Neutrophil (primary cell): ENCODE results near the gene PLEKHM2.
"Not testable (repeated sequence)": the region's sequence is repeated elsewhere in the genome, so short reads cannot be mapped to it uniquely, and the experiment has no call there.

Experiments used
- H3K27ac ChIP-seq: fragments of 200-600 bp; sonication (generic); 2 replicates; pipeline ENCODE4 v1.5.1; 2016; ENCODE audit warnings: mild to moderate bottlenecking, moderate library complexity
- H3K27me3 ChIP-seq: fragments of 200-600 bp; sonication (generic); 2 replicates; pipeline ENCODE4 v1.6.0; 2016; ENCODE audit warnings: mild to moderate bottlenecking
- H3K36me3 ChIP-seq: fragments of 200-600 bp; sonication (generic); 2 replicates; pipeline ENCODE4 v1.5.1; 2017
- H3K4me1 ChIP-seq, 2 experiments: fragments of 200-600 bp in 1 of 2; sonication (generic) in 1 of 2; 1 replicate in 1 of 2; 2 replicates in 1 of 2; pipeline versions ENCODE4 v1.5.1 to v1.6.1; 2013 to 2016; ENCODE audit warnings: low read depth in 1 of 2, low read length in 1 of 2, mild to moderate bottlenecking in 1 of 2, moderate library complexity in 1 of 2; ENCODE audit not compliant: control insufficient read depth in 1 of 2, insufficient read depth in 1 of 2
- H3K4me3 ChIP-seq, 2 experiments: fragments of 200-600 bp in 1 of 2; sonication (generic) in 1 of 2; 1 replicate in 1 of 2; 2 replicates in 1 of 2; pipeline ENCODE4 v1.5.1; 2013 to 2016; ENCODE audit warnings: low read depth in 1 of 2, low read length in 1 of 2, mild to moderate bottlenecking in 1 of 2, moderate library complexity in 1 of 2
- H3K9me3 ChIP-seq: fragments of 200-600 bp; sonication (generic); 2 replicates; pipeline ENCODE4 v1.5.1; 2016
- TF ChIP-seq, protein P1 (sequence below): fragments of 200-600 bp; sonication (generic); IDR thresholded peaks from 2 replicates; pipeline ENCODE4 v1.5.1; 2016; ENCODE audit warnings: antibody characterized with exemption

The PLEKHM2 gene

DNA sequence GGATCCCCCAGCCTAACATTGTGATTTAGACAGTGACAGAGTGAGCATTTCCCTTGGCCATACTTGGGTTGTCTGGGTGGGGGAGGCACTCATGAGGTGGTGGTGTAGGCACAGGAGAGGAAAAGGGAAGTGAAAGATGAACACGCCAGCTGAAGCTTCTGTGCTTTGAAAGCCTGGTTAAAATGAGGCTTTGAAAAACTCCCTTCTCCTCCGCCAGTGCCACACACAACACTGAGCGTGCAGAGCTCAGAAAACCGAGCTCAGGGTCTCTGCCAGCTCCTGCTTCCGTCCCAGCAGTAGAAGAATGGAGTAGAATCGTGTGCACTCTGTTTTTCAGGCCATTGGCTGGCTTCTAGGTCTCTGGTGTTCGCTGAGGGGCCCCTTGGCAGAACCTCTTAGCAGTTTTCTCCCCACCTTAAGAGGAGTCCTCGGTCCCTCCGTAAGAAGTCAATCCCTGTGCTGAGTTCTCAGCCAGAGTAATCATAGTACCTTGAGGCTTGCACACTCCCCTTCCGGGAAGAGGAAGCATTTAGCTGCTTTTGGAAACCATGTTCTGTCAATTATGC lies 12.9 kb downstream of the PLEKHM2 start:
- peaks cover 9% of the 10 kb centered on the region for H3K36me3 ChIP-seq
- H3K4me3 ChIP-seq = peak overlapping the region; percentile 31 to 44
- H3K9me3 ChIP-seq = no peaks in the 10 kb centered on the region
- H3K27me3 ChIP-seq = no peaks in the 10 kb centered on the region
- TF ChIP-seq, protein P1, sequence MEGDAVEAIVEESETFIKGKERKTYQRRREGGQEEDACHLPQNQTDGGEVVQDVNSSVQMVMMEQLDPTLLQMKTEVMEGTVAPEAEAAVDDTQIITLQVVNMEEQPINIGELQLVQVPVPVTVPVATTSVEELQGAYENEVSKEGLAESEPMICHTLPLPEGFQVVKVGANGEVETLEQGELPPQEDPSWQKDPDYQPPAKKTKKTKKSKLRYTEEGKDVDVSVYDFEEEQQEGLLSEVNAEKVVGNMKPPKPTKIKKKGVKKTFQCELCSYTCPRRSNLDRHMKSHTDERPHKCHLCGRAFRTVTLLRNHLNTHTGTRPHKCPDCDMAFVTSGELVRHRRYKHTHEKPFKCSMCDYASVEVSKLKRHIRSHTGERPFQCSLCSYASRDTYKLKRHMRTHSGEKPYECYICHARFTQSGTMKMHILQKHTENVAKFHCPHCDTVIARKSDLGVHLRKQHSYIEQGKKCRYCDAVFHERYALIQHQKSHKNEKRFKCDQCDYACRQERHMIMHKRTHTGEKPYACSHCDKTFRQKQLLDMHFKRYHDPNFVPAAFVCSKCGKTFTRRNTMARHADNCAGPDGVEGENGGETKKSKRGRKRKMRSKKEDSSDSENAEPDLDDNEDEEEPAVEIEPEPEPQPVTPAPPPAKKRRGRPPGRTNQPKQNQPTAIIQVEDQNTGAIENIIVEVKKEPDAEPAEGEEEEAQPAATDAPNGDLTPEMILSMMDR = no peak
- peaks cover 13 to 15% of the 10 kb centered on the region in 2 experiments for H3K4me1 ChIP-seq
- H3K27ac ChIP-seq = peak overlapping the region; percentile 78

DNA sequence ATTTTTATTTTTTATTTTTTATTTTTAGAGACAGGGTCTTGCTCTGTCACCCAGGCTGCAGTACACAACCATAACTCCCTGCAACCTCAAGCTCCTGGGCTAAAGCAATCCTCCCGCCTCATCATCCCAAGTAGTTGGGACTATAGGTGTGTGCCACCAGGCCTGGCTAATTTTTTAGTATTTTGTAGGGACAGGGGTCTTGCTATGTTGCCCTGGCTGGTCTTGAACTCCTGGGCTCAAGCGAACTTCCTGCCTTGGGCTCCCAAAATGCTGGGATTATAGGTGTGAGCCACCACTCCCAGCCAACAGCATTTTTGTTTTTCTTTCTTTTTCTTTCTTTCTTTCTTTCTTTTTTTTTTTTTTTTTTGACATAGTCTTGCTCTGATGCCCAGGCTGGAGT lies 14.1 kb downstream of the PLEKHM2 start:
- Histone ChIP-seq H3K27me3 (no peaks in the 10 kb centered on the region), H3K27ac (no peak overlapping the region), H3K4me1 (peaks cover 13 to 15% of the 10 kb centered on the region in 2 experiments), H3K36me3 (peaks cover 10% of the 10 kb centered on the region), H3K9me3 (no peaks in the 10 kb centered on the region), H3K4me3 (no peak overlapping the region)
- TF ChIP-seq, protein P1 = no peak

DNA sequence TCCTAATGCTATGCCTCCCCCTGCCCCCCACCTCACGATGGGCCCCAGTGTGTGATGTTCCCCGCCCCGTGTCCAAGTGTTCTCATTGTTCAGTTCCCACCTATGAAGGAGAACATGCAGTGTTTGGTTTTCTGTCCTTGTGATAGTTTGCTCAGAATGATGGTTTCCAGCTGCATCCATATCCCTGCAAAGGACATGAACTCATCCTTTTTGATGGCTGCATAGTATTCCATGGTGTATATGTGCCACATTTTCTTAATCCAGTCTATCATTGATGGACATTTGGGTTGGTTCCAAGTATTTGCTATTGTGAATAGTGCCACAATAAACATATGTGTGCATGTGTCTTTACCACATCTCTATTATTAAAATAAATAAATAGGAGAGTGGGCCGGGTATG lies 15.2 kb downstream of the PLEKHM2 start:
- H3K4me3 ChIP-seq, H3K9me3 ChIP-seq, H3K36me3 ChIP-seq, H3K27ac ChIP-seq, H3K27me3 ChIP-seq: not testable (repeated sequence)
- H3K4me1 ChIP-seq = peaks cover 13 to 15% of the 10 kb centered on the region in 2 experiments

DNA sequence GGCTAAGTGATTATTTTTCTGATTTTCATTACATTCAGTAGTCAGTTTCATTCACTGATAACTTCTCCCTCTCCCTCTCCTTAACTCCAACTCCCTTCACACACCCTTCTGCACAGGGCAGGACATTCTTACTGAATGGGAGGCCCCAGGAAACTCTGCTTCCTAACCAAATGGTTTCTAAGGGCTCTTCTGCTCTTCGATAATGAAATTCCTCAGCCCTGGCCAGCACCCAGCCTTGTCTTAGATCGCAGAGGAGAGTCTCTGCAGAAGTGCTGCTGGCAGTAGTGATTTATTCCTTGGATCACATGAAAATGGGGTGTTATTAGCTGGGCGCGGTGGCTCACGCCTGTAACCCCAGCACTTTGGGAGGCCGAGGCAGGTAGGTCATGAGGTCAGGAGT lies 16.4 kb downstream of the PLEKHM2 start:
- H3K27ac ChIP-seq = no peak overlapping the region
- H3K4me3 ChIP-seq = no peak overlapping the region
- H3K4me1 ChIP-seq = peaks cover 13 to 15% of the 10 kb centered on the region in 2 experiments
- H3K36me3 ChIP-seq = peaks cover 8% of the 10 kb centered on the region
- H3K9me3 ChIP-seq = no peaks in the 10 kb centered on the region
- no peaks in the 10 kb centered on the region for H3K27me3 ChIP-seq
- TF ChIP-seq, protein P1 = no peak

DNA sequence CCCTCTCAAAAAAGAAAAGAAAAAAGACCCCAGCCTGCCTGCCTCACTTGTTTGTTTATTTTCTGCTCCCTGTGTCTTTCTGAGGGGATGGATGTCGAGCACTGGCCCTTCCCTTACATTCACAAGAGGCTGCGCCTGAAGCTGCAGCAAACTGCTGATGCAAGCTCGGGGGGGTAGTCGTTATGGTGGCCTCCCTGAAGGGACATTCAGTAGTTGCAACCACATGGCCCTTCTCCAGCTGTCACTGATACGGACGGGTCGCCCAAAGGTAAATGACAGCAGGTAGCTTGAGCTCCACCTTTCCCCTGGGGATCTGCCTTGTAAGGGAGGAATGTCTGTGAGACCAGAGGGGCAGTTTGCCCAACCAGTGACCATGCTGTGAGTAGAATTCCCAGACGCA lies 17.7 kb downstream of the PLEKHM2 start:
- Histone ChIP-seq H3K4me1 (peaks cover 11% of the 10 kb centered on the region in 2 experiments), H3K9me3 (no peaks in the 10 kb centered on the region), H3K27me3 (no peaks in the 10 kb centered on the region), H3K27ac (no peak overlapping the region), H3K36me3 (peaks cover 19% of the 10 kb centered on the region), H3K4me3 (no peak overlapping the region)
- TF ChIP-seq, protein P1 = no peak

DNA sequence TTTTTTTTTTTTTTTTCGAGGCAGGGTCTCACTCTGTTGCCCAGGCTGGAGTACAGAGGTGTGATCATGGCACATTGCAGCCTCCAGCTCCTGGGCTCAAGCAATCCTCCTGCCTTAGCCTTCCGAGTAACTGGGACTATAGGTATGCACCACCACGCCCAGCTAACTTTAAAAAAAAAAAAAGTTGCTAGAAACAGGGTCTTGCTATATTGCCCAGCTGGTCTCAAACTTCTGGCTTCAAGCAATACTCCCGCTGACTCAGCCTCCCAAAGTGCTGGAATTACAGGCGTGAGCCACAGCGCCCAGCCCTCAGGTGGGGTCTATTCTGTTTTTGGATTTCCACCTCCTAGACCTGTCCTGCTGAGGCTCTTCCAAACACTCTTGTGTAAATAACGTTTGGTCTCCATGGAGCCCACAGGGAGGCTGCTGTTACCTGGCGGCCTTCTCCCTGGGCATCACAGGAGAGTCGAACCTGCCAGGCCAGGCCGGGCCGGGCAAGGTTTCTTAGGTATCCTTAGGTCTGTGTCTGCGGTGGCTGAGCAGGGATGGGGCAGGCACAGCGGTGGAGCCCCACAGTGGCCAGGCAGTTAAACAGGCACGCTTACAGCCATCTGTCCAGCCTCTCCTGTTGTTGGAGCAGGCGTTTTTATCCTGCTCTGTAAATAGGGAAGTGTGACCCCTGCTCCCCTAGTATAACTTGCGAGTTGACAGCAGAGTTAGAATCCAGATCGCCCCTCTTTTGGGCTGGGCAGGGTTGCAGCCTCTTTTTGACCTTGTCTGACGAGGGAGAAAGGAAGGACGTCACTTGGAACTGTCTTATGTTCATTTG lies 18.8 kb downstream of the PLEKHM2 start:
- no peaks in the 10 kb centered on the region for H3K4me1 ChIP-seq
- TF ChIP-seq, protein P1 = no peak
- H3K4me3 ChIP-seq = no peak overlapping the region
- peaks cover 21% of the 10 kb centered on the region for H3K36me3 ChIP-seq
- no peaks in the 10 kb centered on the region for H3K27me3 ChIP-seq
- H3K27ac ChIP-seq = no peak overlapping the region
- no peaks in the 10 kb centered on the region for H3K9me3 ChIP-seq
